Liver (tissue), 9 donors: Measurements from ENCODE around the gene SMIM23. TPM values are rescaled to one million over a fixed set of nuclear protein-coding genes. Genes with fewer than 3 reads are reported as not detected.

Source experiments
- DNase-seq: peaks from one replicate; pipeline ENCODE4 v3.0.0-alpha.2; 2017; ENCODE audit warnings: low spot score
- H3K27ac ChIP-seq, 2 donors: one replicate each; pipeline ENCODE4 v1.7.0; 2013; ENCODE audit warnings: inconsistent platforms in 2 of 2, low read length in 2 of 2, control low read depth in 1 of 2, low read depth in 1 of 2, mild to moderate bottlenecking in 1 of 2
- H3K27me3 ChIP-seq, 4 donors: one replicate each; pipeline versions ENCODE4 v1.6.1 to v1.7.0; 2013; ENCODE audit warnings: low read length in 3 of 4, inconsistent platforms in 1 of 4, mild to moderate bottlenecking in 1 of 4, moderate library complexity in 1 of 4; ENCODE audit not compliant: control insufficient read depth in 4 of 4, insufficient read depth in 4 of 4
- H3K36me3 ChIP-seq, 4 donors: one replicate each; pipeline versions ENCODE4 v1.6.1 to v1.7.0; 2013; ENCODE audit warnings: low read length in 3 of 4, mild to moderate bottlenecking in 3 of 4, low read depth in 1 of 4, moderate library complexity in 1 of 4; ENCODE audit not compliant: control insufficient read depth in 4 of 4, insufficient read depth in 3 of 4
- H3K4me1 ChIP-seq, 4 donors: one replicate each; pipeline versions ENCODE4 v1.6.1 to v1.7.0; 2013; ENCODE audit warnings: low read length in 3 of 4, mild to moderate bottlenecking in 3 of 4, moderate library complexity in 1 of 4; ENCODE audit not compliant: control insufficient read depth in 4 of 4, insufficient read depth in 4 of 4
- H3K4me3 ChIP-seq, 3 donors: one replicate each; pipeline versions ENCODE4 v1.6.1 to v1.7.0; 2013; ENCODE audit warnings: low read length in 3 of 3, control low read depth in 1 of 3, low read depth in 1 of 3, mild to moderate bottlenecking in 1 of 3
- H3K9ac ChIP-seq, 2 donors: one replicate each; pipeline ENCODE4 v1.7.0; 2013; ENCODE audit warnings: low read length in 2 of 2, mild to moderate bottlenecking in 2 of 2, moderate library complexity in 2 of 2, control low read depth in 1 of 2, low read depth in 1 of 2
- H3K9me3 ChIP-seq, 4 donors: one replicate each; pipeline versions ENCODE4 v1.6.1 to v1.7.0; 2013; ENCODE audit warnings: low read length in 3 of 4; ENCODE audit not compliant: control insufficient read depth in 4 of 4
- ATF3 ChIP-seq: IDR thresholded peaks from 2 replicates; pipeline ENCODE4 v1.6.1; 2016; ENCODE audit warnings: antibody characterized with exemption
- CTCF ChIP-seq: fragments of 150-350 bp; IDR thresholded peaks from 2 replicates; pipeline ENCODE4 v1.5.1; 2017; ENCODE audit warnings: improper control_type of control experiment, low read depth, low read length; ENCODE audit not compliant: missing input control
- FOXA1 ChIP-seq: IDR thresholded peaks from 2 replicates; pipeline ENCODE4 v1.6.1; 2016; ENCODE audit warnings: antibody characterized with exemption
- FOXA2 ChIP-seq: IDR thresholded peaks from 2 replicates; pipeline ENCODE4 v1.6.1; 2016; ENCODE audit warnings: antibody characterized with exemption
- GABPA ChIP-seq, 2 donors: IDR thresholded peaks in 1 of 2; conservative IDR thresholded peaks in 1 of 2; 2 replicates each; pipeline ENCODE4 v1.6.1; 2016; ENCODE audit warnings: antibody characterized with exemption in 2 of 2, mild to moderate bottlenecking in 1 of 2, moderate library complexity in 1 of 2
- HNF4G ChIP-seq: IDR thresholded peaks from 2 replicates; pipeline ENCODE4 v1.6.1; 2016; ENCODE audit warnings: antibody characterized with exemption
- JUND ChIP-seq, 2 donors: IDR thresholded peaks; 2 replicates each; pipeline ENCODE4 v1.6.1; 2016; ENCODE audit warnings: antibody characterized with exemption in 2 of 2
- MAX ChIP-seq: IDR thresholded peaks from 2 replicates; pipeline ENCODE4 v1.6.1; 2016; ENCODE audit warnings: antibody characterized with exemption
- NR2F2 ChIP-seq: IDR thresholded peaks from 2 replicates; pipeline ENCODE4 v1.6.1; 2016; ENCODE audit warnings: antibody characterized with exemption
- RAD21 ChIP-seq, 2 donors: IDR thresholded peaks; 2 replicates each; pipeline ENCODE4 v1.6.1; 2016; ENCODE audit warnings: antibody characterized with exemption in 2 of 2, mild to moderate bottlenecking in 2 of 2
- REST ChIP-seq: IDR thresholded peaks from 2 replicates; pipeline ENCODE4 v1.6.1; 2016; ENCODE audit warnings: antibody characterized with exemption, mild to moderate bottlenecking
- RXRA ChIP-seq, 2 donors: IDR thresholded peaks; 2 replicates each; pipeline ENCODE4 v1.6.1; 2017 to 2018; ENCODE audit warnings: antibody characterized with exemption in 2 of 2, mild to moderate bottlenecking in 1 of 2
- SP1 ChIP-seq: IDR thresholded peaks from 2 replicates; pipeline ENCODE4 v1.6.1; 2018; ENCODE audit warnings: antibody characterized with exemption, mild to moderate bottlenecking
- TAF1 ChIP-seq: conservative IDR thresholded peaks from 2 replicates; pipeline ENCODE4 v1.6.1; 2016; ENCODE audit warnings: antibody characterized with exemption, mild to moderate bottlenecking
- ZBTB33 ChIP-seq: IDR thresholded peaks from 2 replicates; pipeline ENCODE4 v1.6.1; 2016; ENCODE audit warnings: antibody characterized with exemption
- WGBS: extraction: QIAGEN DNeasy Blood & Tissue Kit; methylation state at CpG from one replicate; pipeline ENCODE4 v1.1.7; 2013; 5-methylcytosine and 5-hydroxymethylcytosine counted together
- polyA plus RNA-seq, 2 donors: library from polyadenylated mRNA; stranded (reverse) in 1 of 2; unstranded in 1 of 2; fragments of 200-250 nt in 1 of 2; fragments of >200 nt in 1 of 2; fragmentation: Nextera tagmentation in 1 of 2; extraction: Ambion mirVana in 1 of 2; gene quantifications; one replicate each; pipeline versions ENCODE4 v1.2.1 to v1.2.3, GENCODE V29; 2013 to 2015
- total RNA-seq, 2 donors: library from RNA; depleted of rRNA; stranded (reverse); fragments of >200 nt; gene quantifications; one replicate each; pipeline ENCODE4 v1.2.3, GENCODE V29; 2014
- donor health status: healthy.
- donor health status: healthy.
- donor health status: healthy.
- donor health status: healthy.
- donor health status: healthy.

Gene SMIM23
- total and polyA plus RNA-seq, 4 donors = not detected

GRCh38 chr5:171826132-171826531 lies 40.5 kb downstream of the SMIM23 start:
- H3K27me3 ChIP-seq = peaks cover 0 to 7% (median 0%) of the 10 kb centered on the region in 4 donors
- H3K4me1 ChIP-seq = no peaks in the 10 kb centered on the region
- no peak for DNase-seq
- TF ChIP-seq ATF3 (no peak), FOXA2 (no peak), GABPA (IDR thresholded peaks at IDR 0.05 in 1 of 2, conservative IDR thresholded peaks at IDR 0.05 in 1 of 2) (no peak), HNF4G (no peak), TAF1 (no peak), NR2F2 (no peak), REST (no peak), FOXA1 (no peak), CTCF (no peak), RAD21 (IDR thresholded peaks at IDR 0.05) (no peak), SP1 (no peak), MAX (no peak), RXRA (IDR thresholded peaks at IDR 0.05) (no peak), JUND (IDR thresholded peaks at IDR 0.05) (no peak), ZBTB33 (no peak)
- no peak overlapping the region for H3K27ac ChIP-seq
- 84% methylated on average over 5 of the region's 5 CpGs for WGBS
- no peaks in the 10 kb centered on the region for H3K36me3 ChIP-seq
- no peak overlapping the region for H3K9ac ChIP-seq
- no peaks in the 10 kb centered on the region for H3K9me3 ChIP-seq
- H3K4me3 ChIP-seq = no peak overlapping the region

- 96% methylated on average over 9 of the region's 9 CpGs for WGBS
- DNase-seq = no peak
- no peaks in the 10 kb centered on the region for H3K4me1 ChIP-seq
- no peak for TF ChIP-seq NR2F2
- no peak overlapping the region for H3K4me3 ChIP-seq
- peaks cover 0 to 7% (median 0%) of the 10 kb centered on the region in 4 donors for H3K27me3 ChIP-seq
- no peak overlapping the region for H3K9ac ChIP-seq
- H3K36me3 ChIP-seq = no peaks in the 10 kb centered on the region
- no peaks in the 10 kb centered on the region for H3K9me3 ChIP-seq
- no peak overlapping the region for H3K27ac ChIP-seq
These were observed 41.5 kb downstream of the SMIM23 start for GRCh38 chr5:171827162-171827561.
